ENCODE data around the gene OVCH1. TPM values are rescaled to one million over a fixed set of nuclear protein-coding genes. Genes with fewer than 3 reads are reported as not detected.

The OVCH1 gene
- polyA plus RNA-seq, 3 donors: 0.37 TPM; not detected in 2

GRCh38 chr12:29380536-29381523, 116.7 kb downstream of the OVCH1 start, which contains the start of gene ERGIC2:
Gene ERGIC2 (minus strand): TSS chr12:29381172. CDS start chr12:29371633, 9,539 bp downstream.
- 0% methylated on average over 55 of the region's 55 CpGs for WGBS, 3 donors
- no peak within 1 kb of the TSS for H3K27ac ChIP-seq (ENCODE audit: low read depth, low read length)

Other genes with a start within 250 kb of the OVCH1 start
- gene ERGIC2, start 116.5 kb downstream of the OVCH1 start, polyA plus RNA-seq: 10 to 100 TPM; 28.6 to 54.1 (median 32.9) TPM